B cell (primary cell): Measurements from ENCODE around the gene CALCA. TPM values are rescaled to one million over a fixed set of nuclear protein-coding genes. Genes with fewer than 3 reads are reported as not detected.

Experiments
- ATAC-seq: fragments of 200-7000 bp; cut with Tn5 transposase; one replicate; pipeline ENCODE4 v1.10.0; 2021; ENCODE audit warnings: low read depth, mild to moderate bottlenecking, moderate number of reproducible peaks, moderate library complexity
- CTCF ChIA-PET: fragments of 350-600 bp; sonication (Branson Sonifier 250); formaldehyde crosslinking; loops from one replicate; lab custom pipeline; 2021; ENCODE audit warnings: antibody characterized with exemption, inconsistent platforms; lab: Charles Lee
- POLR2A ChIA-PET: fragments of 350-600 bp; sonication (Branson Sonifier 250); formaldehyde crosslinking; loops from one replicate; lab custom pipeline; 2021; ENCODE audit warnings: antibody characterized with exemption; lab: Charles Lee
- DNase-seq: peaks from one replicate; pipeline ENCODE4 v3.0.0; 2013
- H2AFZ ChIP-seq: 2 replicates; pipeline ENCODE4 v1.6.1; 2012; ENCODE audit warnings: mild to moderate bottlenecking, low read depth, low read length; ENCODE audit not compliant: insufficient read depth, poor library complexity, severe bottlenecking
- H3K27ac ChIP-seq, 2 donors: 1 replicate in 1 of 2; 2 replicates in 1 of 2; pipeline ENCODE4 v1.5.1; 2012 to 2013; ENCODE audit warnings: low read length in 2 of 2, mild to moderate bottlenecking in 2 of 2, moderate library complexity in 1 of 2
- H3K27me3 ChIP-seq, 4 experiments: fragments of 200-600 bp in 1 of 4; sonication (generic) in 1 of 4; replicated peaks in 1 of 4; 1 replicate in 2 of 4; 2 replicates in 2 of 4; pipeline versions ENCODE4 v1.6.1 to v1.7.0; 2013 to 2016; ENCODE audit warnings: low read length in 3 of 4, mild to moderate bottlenecking in 2 of 4, mixed read lengths in 1 of 4, moderate library complexity in 1 of 4; ENCODE audit not compliant: insufficient read depth in 4 of 4, control insufficient read depth in 3 of 4; ENCODE audit errors: control extremely low read depth in 1 of 4
- H3K36me3 ChIP-seq, 2 experiments: replicated peaks in 1 of 2; 1 replicate in 1 of 2; 2 replicates in 1 of 2; pipeline versions ENCODE4 v1.6.1 to v1.7.1; 2013; ENCODE audit warnings: low read length in 1 of 2; ENCODE audit not compliant: insufficient read depth in 2 of 2, control insufficient read depth in 1 of 2; ENCODE audit errors: control extremely low read depth in 1 of 2, extremely low read depth in 1 of 2
- H3K4me1 ChIP-seq, 2 donors: fragments of 200-600 bp in 1 of 2; sonication (generic) in 1 of 2; 1 replicate in 1 of 2; 2 replicates in 1 of 2; pipeline versions ENCODE4 v1.5.1 to v1.6.1; 2013 to 2017; ENCODE audit warnings: low read length in 2 of 2; ENCODE audit not compliant: control insufficient read depth in 2 of 2, insufficient read depth in 2 of 2
- H3K4me2 ChIP-seq: replicated peaks from 2 replicates; pipeline ENCODE3; 2012; ENCODE audit warnings: mild to moderate bottlenecking, low read depth, low read length; ENCODE audit not compliant: poor library complexity, severe bottlenecking
- H3K4me3 ChIP-seq, 5 experiments: fragments of 200-600 bp in 1 of 5; sonication (generic) in 1 of 5; 1 replicate in 3 of 5; 2 replicates in 2 of 5; pipeline versions ENCODE4 v1.5.1 to v1.7.0; 2011 to 2016; ENCODE audit warnings: low read length in 4 of 5, mild to moderate bottlenecking in 4 of 5, low read depth in 2 of 5, control low read depth in 1 of 5, moderate library complexity in 1 of 5; ENCODE audit not compliant: insufficient read depth in 1 of 5; ENCODE audit errors: control extremely low read depth in 1 of 5, extremely low read depth in 1 of 5
- H3K79me2 ChIP-seq: fragments of 200-600 bp; sonication (generic); one replicate; pipeline ENCODE4 v1.6.0; 2016; ENCODE audit warnings: low read length; ENCODE audit not compliant: control insufficient read depth, insufficient read depth
- H3K9ac ChIP-seq: fragments of 200-600 bp; sonication (generic); 2 replicates; pipeline ENCODE4 v1.6.1; 2017; ENCODE audit warnings: mild to moderate bottlenecking, low read length, moderate library complexity
- H3K9me3 ChIP-seq, 3 donors: one replicate each; pipeline versions ENCODE4 v1.6.1 to v1.7.1; 2013; ENCODE audit warnings: low read length in 2 of 3; ENCODE audit not compliant: control insufficient read depth in 2 of 3, insufficient read depth in 1 of 3; ENCODE audit errors: control extremely low read depth in 1 of 3
- H4K20me1 ChIP-seq: 2 replicates; pipeline ENCODE4 v1.6.0; 2012; ENCODE audit warnings: mild to moderate bottlenecking, low read length; ENCODE audit not compliant: insufficient read depth, control insufficient read depth, poor library complexity, severe bottlenecking
- H3K27ac Mint-ChIP-seq: one replicate; pipeline ENCODE4 v1.8.0; 2021; ENCODE audit warnings: mixed read lengths
- H3K27me3 Mint-ChIP-seq: one replicate; pipeline ENCODE4 v1.8.0; 2021; ENCODE audit warnings: mixed read lengths
- H3K4me1 Mint-ChIP-seq: one replicate; pipeline ENCODE4 v1.8.0; 2021; ENCODE audit warnings: mixed read lengths
- H3K4me3 Mint-ChIP-seq: one replicate; pipeline ENCODE4 v1.8.0; 2021; ENCODE audit warnings: mixed read lengths
- H3K9me3 Mint-ChIP-seq: one replicate; pipeline ENCODE4 v1.8.0; 2022; ENCODE audit warnings: mixed read lengths; ENCODE audit not compliant: insufficient read depth
- CTCF ChIP-seq: fragments of 200-600 bp; IDR thresholded peaks from one replicate; pipeline ENCODE4 v1.8.0; 2022; ENCODE audit warnings: antibody characterized with exemption, mild to moderate bottlenecking
- EZH2 ChIP-seq: IDR thresholded peaks from 2 replicates; pipeline ENCODE4 v1.6.1; 2012; ENCODE audit warnings: borderline replicate concordance, low read depth, mild to moderate bottlenecking, moderate library complexity, low read length; ENCODE audit not compliant: insufficient read depth, poor library complexity, severe bottlenecking
- WGBS: methylation state at CpG from one replicate; pipeline ENCODE4 v1.1.5; 2013; ENCODE audit warnings: missing lambda C conversion rate; ENCODE audit not compliant: insufficient coverage; 5-methylcytosine and 5-hydroxymethylcytosine counted together
- intact Hi-C: fragments of 100-400 bp; cut with micrococcal nuclease; formaldehyde crosslinking; loops from one replicate; pipeline ENCODE4 v1.10.0; 2022
- polyA plus RNA-seq: library from polyadenylated mRNA; depleted of rRNA; stranded (reverse); fragments of >200 nt; gene quantifications from 2 replicates; pipeline ENCODE4 v1.2.3, GENCODE V29; 2012
- total RNA-seq, 2 donors: library from RNA; stranded (reverse); fragments of 120-200 nt in 1 of 2; gene quantifications; 1 replicate in 1 of 2; 2 replicates in 1 of 2; pipeline versions ENCODE4 v1.2.3 to v1.2.4, GENCODE V29; 2013 to 2022

The CALCA gene
- total and polyA plus RNA-seq, 2 donors (not counting 1 experiment from before 2014, with no cell fraction given): not detected

DNA sequence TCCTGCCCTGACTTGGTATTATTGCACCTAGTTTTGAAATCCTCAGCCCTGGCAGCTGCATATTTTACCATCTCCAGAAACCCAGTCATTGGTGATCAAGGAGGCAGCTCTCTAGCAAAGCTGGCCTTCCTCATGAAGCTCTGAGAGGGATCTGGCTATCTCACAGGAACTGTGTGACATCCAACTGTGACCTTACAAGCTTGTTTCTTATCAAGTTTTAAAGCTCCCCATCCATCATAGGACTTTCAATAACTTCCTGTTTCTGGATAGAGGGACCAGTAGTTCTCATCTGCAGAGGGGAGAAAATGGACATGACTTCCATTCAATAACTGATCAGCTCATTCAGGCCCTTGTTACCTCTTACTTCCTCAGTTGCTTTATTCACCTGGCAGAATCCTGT, 18.2 kb downstream of the CALCA start:
- no peak for DNase-seq
- Histone ChIP-seq H3K36me3 (no peaks in the 10 kb centered on the region), H4K20me1 (no peaks in the 10 kb centered on the region), H2AFZ (no peak overlapping the region), H3K4me2 (no peak overlapping the region), H3K27ac (no peak overlapping the region), H3K4me1 (no peaks in the 10 kb centered on the region), H3K79me2 (no peaks in the 10 kb centered on the region), H3K4me3 (no peak overlapping the region), H3K9ac (no peak overlapping the region), H3K9me3 (no peaks in the 10 kb centered on the region), H3K27me3 (peaks cover 0 to 9% (median 0%) of the 10 kb centered on the region in 4 experiments)
- CTCF ChIA-PET: interaction anchor here (1.1 kb wide), 1 partner anchor 52 kb away, joined by 3 read pairs; no protein-coding TSS in a partner anchor
- H3K4me1 Mint-ChIP-seq: no peaks in the 10 kb centered on the region
- peaks cover 22% of the 10 kb centered on the region for H3K27me3 Mint-ChIP-seq
- no peak overlapping the region for H3K4me3 Mint-ChIP-seq
- POLR2A ChIA-PET: no interaction called here
- ATAC-seq: no peak
- TF ChIP-seq CTCF: no peak
- no peak for TF ChIP-seq EZH2
- H3K27ac Mint-ChIP-seq: no peak overlapping the region
- intact Hi-C loops: no loop called here
- no peaks in the 10 kb centered on the region for H3K9me3 Mint-ChIP-seq

DNA sequence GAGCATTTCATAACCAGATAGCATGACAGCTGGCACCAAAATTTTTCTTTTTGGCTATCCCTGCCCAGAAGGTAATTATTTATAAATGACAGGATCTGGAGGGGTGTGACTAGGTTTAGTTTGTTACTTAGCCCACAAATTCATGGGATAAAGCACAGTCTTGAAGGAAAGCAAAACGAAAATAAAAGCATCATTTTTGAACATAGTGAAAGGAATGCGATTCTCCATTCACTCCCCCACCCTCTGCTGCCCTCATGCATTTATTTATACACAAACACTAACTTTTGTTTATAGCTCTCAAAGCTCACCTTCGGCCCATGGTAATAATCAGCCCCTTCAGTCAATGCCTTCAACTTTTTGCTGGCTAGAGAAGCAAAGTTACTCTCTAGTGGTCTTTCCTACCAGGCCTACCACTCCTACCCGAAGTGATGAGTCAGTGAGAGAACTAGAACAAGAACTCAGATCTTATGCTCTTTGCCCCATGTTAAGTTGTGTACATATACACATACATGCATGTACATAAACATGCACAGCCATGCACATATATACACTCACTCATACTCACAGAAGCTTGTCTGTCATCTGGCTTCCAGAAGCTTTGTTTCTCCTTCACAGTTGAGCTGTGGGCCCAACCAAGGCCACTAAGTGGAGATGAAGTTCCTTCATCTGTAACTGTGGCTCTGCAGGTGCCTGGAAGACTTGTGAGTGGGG, 22.6 kb downstream of the CALCA start:
- no peak for DNase-seq
- intact Hi-C loops: no loop called here
- Histone ChIP-seq H2AFZ (no peak overlapping the region), H3K27ac (no peak overlapping the region), H3K9me3 (no peaks in the 10 kb centered on the region), H3K4me3 (no peak overlapping the region), H3K4me1 (no peaks in the 10 kb centered on the region), H3K27me3 (no peaks in the 10 kb centered on the region), H3K36me3 (no peaks in the 10 kb centered on the region), H3K79me2 (no peaks in the 10 kb centered on the region), H4K20me1 (no peaks in the 10 kb centered on the region), H3K4me2 (no peak overlapping the region), H3K9ac (no peak overlapping the region)
- H3K27ac Mint-ChIP-seq: no peak overlapping the region
- ATAC-seq: no peak
- POLR2A ChIA-PET: no interaction called here
- H3K4me1 Mint-ChIP-seq: no peaks in the 10 kb centered on the region
- WGBS: 93% methylated on average over 3 of the region's 4 CpGs
- TF ChIP-seq EZH2 (no peak), CTCF (no peak)
- peaks cover 11% of the 10 kb centered on the region for H3K27me3 Mint-ChIP-seq
- H3K4me3 Mint-ChIP-seq: no peak overlapping the region
- no peaks in the 10 kb centered on the region for H3K9me3 Mint-ChIP-seq
- CTCF ChIA-PET: interaction anchor here (1.3 to 2.7 kb wide), 3 partner anchors 25 to 56 kb away, joined by 4 to 12 read pairs (median 6); no protein-coding TSS in a partner anchor
